Testis (tissue), 2 donors: ENCODE results near the gene DPP6.

Experiments used
- CTCF ChIP-seq, 3 experiments: fragments of 450-650 bp in 2 of 3; fragments of 200-600 bp in 1 of 3; sonication (generic) in 1 of 3; IDR thresholded peaks; one replicate each; pipeline ENCODE4 v1.5.1; 2016 to 2019; ENCODE audit warnings: antibody characterized with exemption in 3 of 3, mild to moderate bottlenecking in 2 of 3, moderate library complexity in 1 of 3
- POLR2A ChIP-seq: fragments of 450-650 bp; IDR thresholded peaks from one replicate; pipeline ENCODE4 v1.6.1; 2017; ENCODE audit warnings: antibody characterized with exemption, mild to moderate bottlenecking, moderate library complexity

GRCh38 chr7:154836021-154836448 lies 783.8 kb downstream of the DPP6 start:
- TF ChIP-seq CTCF (IDR thresholded peaks at IDR 0.05) (no peak), POLR2A (no peak)
